ENCODE data around the gene CCDC124. TPM values are rescaled to one million over a fixed set of nuclear protein-coding genes. Genes with fewer than 3 reads are reported as not detected.
"Not testable (repeated sequence)": the region's sequence is repeated elsewhere in the genome, so short reads cannot be mapped to it uniquely, and the experiment has no call there.

CCDC124 gene
- total RNA-seq, 1 experiment from 2014 or later = 55.2 TPM

GRCh38 chr19:17918151-17918550 lies 14.7 kb upstream of the CCDC124 start:
- H3K36me3 ChIP-seq; DNase-seq (ENCODE audit: low read depth in 1 of 2, low spot score in 2 of 2); H3K4me1 ChIP-seq (replicated peaks); H3K27me3 ChIP-seq (replicated peaks); H3K9me3 ChIP-seq (replicated peaks); H3K4me3 ChIP-seq; H3K27ac ChIP-seq: not testable (repeated sequence)

- H3K36me3 ChIP-seq; H3K9me3 ChIP-seq (replicated peaks); H3K27me3 ChIP-seq (replicated peaks); H3K4me3 ChIP-seq; DNase-seq (ENCODE audit: low read depth in 1 of 2, low spot score in 2 of 2); H3K27ac ChIP-seq; H3K4me1 ChIP-seq (replicated peaks): not testable (repeated sequence)
These were observed 13.7 kb upstream of the CCDC124 start for GRCh38 chr19:17919122-17919521.

DNA sequence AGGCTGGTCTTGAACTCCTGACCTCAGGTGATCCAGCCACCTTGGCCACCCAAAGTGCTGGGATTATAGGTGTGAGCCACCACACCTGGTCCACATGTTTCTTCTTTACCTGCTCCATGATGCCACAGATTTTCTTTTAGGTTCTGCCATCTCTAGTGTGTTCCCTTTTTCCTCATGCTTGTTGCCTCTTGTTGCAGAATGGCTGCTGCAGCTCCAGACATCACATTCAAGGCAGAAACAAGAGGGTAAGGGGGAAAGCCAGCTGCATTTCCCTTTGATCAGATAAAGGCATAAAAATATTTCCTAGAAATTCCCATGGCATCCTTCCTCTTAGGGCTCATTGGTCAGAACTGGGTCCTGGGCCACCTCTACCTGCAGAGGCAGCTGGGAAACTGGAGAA lies 12.3 kb upstream of the CCDC124 start:
- Histone ChIP-seq H3K27ac (no peak overlapping the region), H3K4me1 (replicated peaks) (no peaks in the 10 kb centered on the region), H3K9me3 (replicated peaks) (no peaks in the 10 kb centered on the region), H3K27me3 (replicated peaks) (no peaks in the 10 kb centered on the region), H3K36me3 (no peaks in the 10 kb centered on the region), H3K4me3 (no peak overlapping the region)
- no peak for DNase-seq (ENCODE audit: low read depth in 1 of 2, low spot score in 2 of 2)

GRCh38 chr19:17922138-17922537 lies 10.7 kb upstream of the CCDC124 start:
- H3K9me3 ChIP-seq (replicated peaks) = no peaks in the 10 kb centered on the region
- H3K4me1 ChIP-seq (replicated peaks) = no peaks in the 10 kb centered on the region
- H3K27ac ChIP-seq = no peak overlapping the region
- no peak overlapping the region for H3K4me3 ChIP-seq
- H3K27me3 ChIP-seq (replicated peaks) = no peaks in the 10 kb centered on the region
- DNase-seq (ENCODE audit: low read depth in 1 of 2, low spot score in 2 of 2) = no peak
- H3K36me3 ChIP-seq = no peaks in the 10 kb centered on the region

DNA sequence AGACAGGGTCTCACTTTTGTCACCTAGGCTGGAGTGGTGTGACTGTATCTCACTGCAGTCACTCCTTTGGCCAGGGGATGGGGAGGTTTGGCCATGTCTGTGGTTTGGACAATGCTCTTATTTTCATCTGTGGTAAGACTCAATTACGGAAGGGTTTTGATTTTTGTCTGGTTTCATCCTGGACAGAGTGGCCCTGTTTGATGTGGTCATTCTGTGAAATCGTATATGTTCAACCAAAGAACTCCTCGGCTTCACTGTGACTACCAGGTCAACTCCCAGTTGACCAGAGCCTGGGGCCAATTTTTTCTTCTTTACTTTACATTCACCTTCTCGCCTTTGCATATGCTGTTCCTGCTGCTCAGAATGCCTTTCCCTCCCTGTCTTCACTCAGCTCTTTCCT lies 6.8 kb upstream of the CCDC124 start:
- no peak overlapping the region for H3K27ac ChIP-seq
- DNase-seq (ENCODE audit: low read depth in 1 of 2, low spot score in 2 of 2) = no peak
- no peaks in the 10 kb centered on the region for H3K27me3 ChIP-seq (replicated peaks)
- H3K4me1 ChIP-seq (replicated peaks) = no peaks in the 10 kb centered on the region
- H3K36me3 ChIP-seq = no peaks in the 10 kb centered on the region
- no peak overlapping the region for H3K4me3 ChIP-seq
- no peaks in the 10 kb centered on the region for H3K9me3 ChIP-seq (replicated peaks)

DNA sequence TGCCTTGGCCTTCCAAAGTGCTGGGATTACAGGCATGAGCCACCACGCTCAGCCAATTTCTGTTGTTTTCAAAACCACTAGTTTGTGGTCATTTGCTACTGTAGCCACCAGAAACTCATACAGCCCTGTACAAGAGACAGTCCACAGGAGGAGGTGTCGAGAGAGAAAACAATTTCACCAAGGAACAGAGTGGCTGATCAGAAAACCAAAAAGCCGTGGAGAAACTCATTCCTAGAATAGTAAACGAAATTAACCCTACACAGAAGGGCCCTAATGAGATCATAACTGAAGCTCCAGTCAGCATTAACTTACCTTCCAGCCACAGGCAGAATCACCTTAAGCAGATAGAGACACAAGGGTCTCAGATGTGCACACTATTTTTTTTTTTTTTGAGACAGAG lies 3.8 kb upstream of the CCDC124 start:
- Histone ChIP-seq H3K9me3 (replicated peaks) (no peaks in the 10 kb centered on the region), H3K4me3 (no peak overlapping the region), H3K27ac (no peak overlapping the region), H3K27me3 (replicated peaks) (no peaks in the 10 kb centered on the region), H3K4me1 (replicated peaks) (peaks cover 10% of the 10 kb centered on the region), H3K36me3 (no peaks in the 10 kb centered on the region)
- no peak for DNase-seq (ENCODE audit: low read depth in 1 of 2, low spot score in 2 of 2)

GRCh38 chr19:17931532-17932191 lies 1.2 kb upstream of the CCDC124 start:
- DNase-seq (ENCODE audit: low read depth in 1 of 2, low spot score in 2 of 2) = no peak
- Histone ChIP-seq H3K4me1 (replicated peaks) (peaks cover 11% of the 10 kb centered on the region), H3K36me3 (0 out of 2 replicates have a peak, but pooled peaks cover 4% of the 10 kb centered on the region), H3K4me3 (no peak overlapping the region), H3K9me3 (replicated peaks) (no peaks in the 10 kb centered on the region), H3K27ac (no peak overlapping the region), H3K27me3 (replicated peaks) (no peaks in the 10 kb centered on the region)

- Histone ChIP-seq H3K36me3 (peaks cover 14% of the 10 kb centered on the region), H3K4me3 (peak overlapping the region; percentile 73), H3K27ac (peak overlapping the region; percentile 94), H3K4me1 (replicated peaks) (peaks cover 11% of the 10 kb centered on the region), H3K9me3 (replicated peaks) (no peaks in the 10 kb centered on the region), H3K27me3 (replicated peaks) (no peaks in the 10 kb centered on the region)
- DNase-seq (ENCODE audit: low read depth in 1 of 2, low spot score in 2 of 2) = peak in 1 of 2 experiments; percentile 40
These were observed 757 bp downstream of the CCDC124 start for GRCh38 chr19:17933414-17934129.

GRCh38 chr19:17936379-17936778 lies 3.6 kb downstream of the CCDC124 start:
- DNase-seq (ENCODE audit: low read depth in 1 of 2, low spot score in 2 of 2) = no peak
- no peaks in the 10 kb centered on the region for H3K27me3 ChIP-seq (replicated peaks)
- H3K36me3 ChIP-seq = peaks cover 21% of the 10 kb centered on the region
- no peak overlapping the region for H3K4me3 ChIP-seq
- peaks cover 11% of the 10 kb centered on the region for H3K4me1 ChIP-seq (replicated peaks)
- no peak overlapping the region for H3K27ac ChIP-seq
- no peaks in the 10 kb centered on the region for H3K9me3 ChIP-seq (replicated peaks)

- no peak overlapping the region for H3K27ac ChIP-seq
- H3K4me3 ChIP-seq = no peak overlapping the region
- H3K9me3 ChIP-seq (replicated peaks) = no peaks in the 10 kb centered on the region
- H3K27me3 ChIP-seq (replicated peaks) = no peaks in the 10 kb centered on the region
- peaks cover 25% of the 10 kb centered on the region for H3K36me3 ChIP-seq
- DNase-seq (ENCODE audit: low read depth in 1 of 2, low spot score in 2 of 2) = no peak
- H3K4me1 ChIP-seq (replicated peaks) = peaks cover 8% of the 10 kb centered on the region
These were observed 4.6 kb downstream of the CCDC124 start for GRCh38 chr19:17937371-17937900.

DNA sequence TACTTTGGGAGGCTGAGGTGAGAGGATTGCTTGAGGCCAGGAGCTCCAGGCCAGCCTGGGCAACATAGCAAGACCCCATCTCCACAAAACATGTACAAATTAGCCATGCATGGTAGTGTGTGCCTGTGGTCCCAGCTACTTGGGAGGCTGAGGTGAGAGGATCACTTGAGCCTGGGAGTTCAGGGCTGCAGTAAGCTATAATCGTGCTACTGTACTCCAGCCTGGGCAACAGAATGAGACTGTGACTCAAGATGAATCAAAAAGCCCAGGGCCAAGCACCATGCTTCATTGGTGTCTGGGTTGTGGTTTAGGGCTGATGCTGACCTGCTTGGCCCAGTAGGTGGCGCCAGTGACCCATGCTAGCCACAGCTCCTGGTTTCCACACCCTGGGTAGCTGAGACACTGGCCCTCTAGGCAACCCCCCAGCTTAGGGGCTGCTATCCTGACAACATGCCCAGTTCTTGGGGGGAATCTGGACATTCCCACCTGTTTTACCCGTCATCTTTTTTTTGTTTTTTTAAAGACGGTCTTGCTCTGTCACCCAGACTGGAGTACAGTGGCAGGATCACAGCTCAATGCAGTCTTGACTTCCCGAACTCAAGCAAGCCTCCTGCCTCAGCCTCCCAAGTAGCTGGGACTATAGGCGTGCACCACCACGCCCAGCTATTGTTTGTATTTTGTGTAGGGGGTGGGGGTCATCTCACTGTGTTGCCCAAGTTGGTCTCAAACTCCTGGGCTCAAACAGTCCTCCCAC lies 5.5 kb downstream of the CCDC124 start:
- H3K27ac ChIP-seq = no peak overlapping the region
- no peak overlapping the region for H3K4me3 ChIP-seq
- no peaks in the 10 kb centered on the region for H3K27me3 ChIP-seq (replicated peaks)
- DNase-seq (ENCODE audit: low read depth in 1 of 2, low spot score in 2 of 2) = peak; percentile 57 to 78
- no peaks in the 10 kb centered on the region for H3K9me3 ChIP-seq (replicated peaks)
- peaks cover 8% of the 10 kb centered on the region for H3K4me1 ChIP-seq (replicated peaks)
- peaks cover 25% of the 10 kb centered on the region for H3K36me3 ChIP-seq

DNA sequence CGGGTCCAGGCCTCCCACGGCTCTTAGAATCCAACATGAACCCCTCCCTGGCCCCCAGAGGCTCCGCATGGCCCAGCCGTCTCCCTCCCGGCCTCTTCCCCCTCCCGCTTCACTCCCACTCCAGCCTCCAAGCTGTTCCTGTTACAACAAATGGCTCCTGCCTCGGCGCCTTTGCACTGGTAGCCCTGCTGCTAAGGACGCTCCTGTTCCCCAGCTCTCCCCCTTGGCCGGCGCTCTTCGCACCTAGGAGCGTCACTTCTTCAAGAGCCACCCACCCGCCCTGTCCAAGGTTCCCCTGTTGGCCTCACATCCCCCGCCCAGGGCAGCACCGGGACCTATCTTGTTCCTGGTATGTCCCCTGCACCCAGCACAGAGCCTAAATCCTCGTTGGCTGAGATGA lies 9.4 kb downstream of the CCDC124 start:
- H3K4me3 ChIP-seq = no peak overlapping the region
- no peaks in the 10 kb centered on the region for H3K27me3 ChIP-seq (replicated peaks)
- H3K9me3 ChIP-seq (replicated peaks) = no peaks in the 10 kb centered on the region
- peaks cover 29% of the 10 kb centered on the region for H3K36me3 ChIP-seq
- H3K4me1 ChIP-seq (replicated peaks) = peaks cover 1% of the 10 kb centered on the region
- DNase-seq (ENCODE audit: low read depth in 1 of 2, low spot score in 2 of 2) = no peak
- no peak overlapping the region for H3K27ac ChIP-seq

- H3K4me1 ChIP-seq (replicated peaks) = peaks cover 5% of the 10 kb centered on the region
- H3K36me3 ChIP-seq = peaks cover 24% of the 10 kb centered on the region
- no peak for DNase-seq (ENCODE audit: low read depth in 1 of 2, low spot score in 2 of 2)
- no peak overlapping the region for H3K27ac ChIP-seq
- no peak overlapping the region for H3K4me3 ChIP-seq
- H3K27me3 ChIP-seq (replicated peaks) = no peaks in the 10 kb centered on the region
- no peaks in the 10 kb centered on the region for H3K9me3 ChIP-seq (replicated peaks)
These were observed 9.9 kb downstream of the CCDC124 start for GRCh38 chr19:17942582-17943273.
